ENCODE data around the gene CSTF1. TPM values are rescaled to one million over a fixed set of nuclear protein-coding genes. Genes with fewer than 3 reads are reported as not detected.

The CSTF1 gene
- total RNA-seq, 1 donor = 25.0 TPM

DNA sequence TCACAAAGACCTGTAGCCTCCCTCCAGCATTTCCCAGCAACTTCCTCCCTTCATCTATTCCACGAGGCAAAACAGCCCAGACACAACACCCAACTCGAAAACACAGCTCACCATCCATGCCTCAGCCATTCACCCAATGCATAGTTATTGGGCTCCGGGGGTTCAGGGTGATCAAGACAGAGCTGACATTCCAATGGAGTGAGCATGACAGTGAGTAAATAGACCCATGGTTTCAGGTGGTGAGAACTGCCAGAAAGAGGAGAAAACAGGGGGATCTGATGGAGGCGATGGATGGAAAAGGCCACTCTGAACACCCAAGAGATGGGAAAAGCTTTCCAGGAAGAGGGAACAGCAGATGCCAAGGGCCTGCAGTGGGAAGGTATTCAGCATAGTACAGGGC, 25.5 kb downstream of the CSTF1 start:
- Histone ChIP-seq H3K27me3 (ENCODE audit: insufficient read depth, low read length) (no peaks in the 10 kb centered on the region), H3K4me1 (ENCODE audit: insufficient read depth, low read length) (peaks cover 49% of the 10 kb centered on the region), H4K20me1 (ENCODE audit: insufficient read depth, low read length) (no peaks in the 10 kb centered on the region), H3K9me3 (ENCODE audit: low read depth, low read length) (no peaks in the 10 kb centered on the region), H3K4me3 (ENCODE audit: insufficient read depth, low read length) (no peak overlapping the region), H2AFZ (ENCODE audit: low read length) (peak overlapping the region; percentile 44), H3K79me2 (ENCODE audit: insufficient read depth, low read length) (no peaks in the 10 kb centered on the region), H3K36me3 (ENCODE audit: insufficient read depth, low read length) (no peaks in the 10 kb centered on the region), H3K4me2 (ENCODE audit: insufficient read depth, low read length) (no peak overlapping the region), H3K27ac (ENCODE audit: low read depth, low read length) (peak overlapping the region; percentile 62)
- no peak for DNase-seq (ENCODE audit: insufficient read length, low spot score, missing footprints)
- no peak for TF ChIP-seq CTCF (IDR thresholded peaks at IDR 0.05; ENCODE audit: extremely low read depth, low read depth, low read length)

DNA sequence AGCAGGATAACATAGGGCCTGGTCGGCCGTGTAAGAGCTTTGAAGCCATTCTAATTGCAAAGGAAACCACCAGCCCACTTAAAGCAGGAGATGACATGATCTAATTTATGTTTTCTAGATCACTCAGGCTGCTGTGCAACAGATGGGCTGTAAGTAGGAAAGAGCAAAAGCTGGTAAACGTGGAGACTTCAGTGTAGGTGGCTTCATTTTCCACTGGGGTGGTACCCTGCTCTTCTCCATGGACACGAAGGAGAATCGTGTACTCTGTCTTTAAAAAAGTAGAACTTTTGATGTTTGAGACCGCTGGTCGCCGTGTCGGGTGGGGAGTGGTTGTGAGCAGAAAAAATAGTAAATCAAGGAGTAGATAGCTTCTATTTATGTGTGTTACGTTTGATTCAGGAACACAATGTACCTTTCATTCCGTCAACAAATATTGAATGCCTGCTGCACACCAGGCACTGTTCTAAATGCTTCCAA, 26.0 kb downstream of the CSTF1 start:
- no peak for DNase-seq (ENCODE audit: insufficient read length, low spot score, missing footprints)
- H3K36me3 ChIP-seq (ENCODE audit: insufficient read depth, low read length) = no peaks in the 10 kb centered on the region
- no peaks in the 10 kb centered on the region for H3K9me3 ChIP-seq (ENCODE audit: low read depth, low read length)
- H4K20me1 ChIP-seq (ENCODE audit: insufficient read depth, low read length) = no peaks in the 10 kb centered on the region
- H3K27ac ChIP-seq (ENCODE audit: low read depth, low read length) = peak overlapping the region; percentile 62
- H3K27me3 ChIP-seq (ENCODE audit: insufficient read depth, low read length) = no peaks in the 10 kb centered on the region
- no peaks in the 10 kb centered on the region for H3K79me2 ChIP-seq (ENCODE audit: insufficient read depth, low read length)
- H2AFZ ChIP-seq (ENCODE audit: low read length) = peak overlapping the region; percentile 44
- peaks cover 53% of the 10 kb centered on the region for H3K4me1 ChIP-seq (ENCODE audit: insufficient read depth, low read length)
- no peak for TF ChIP-seq CTCF (IDR thresholded peaks at IDR 0.05; ENCODE audit: extremely low read depth, low read depth, low read length)
- H3K4me3 ChIP-seq (ENCODE audit: insufficient read depth, low read length) = no peak overlapping the region
- no peak overlapping the region for H3K4me2 ChIP-seq (ENCODE audit: insufficient read depth, low read length)

DNA sequence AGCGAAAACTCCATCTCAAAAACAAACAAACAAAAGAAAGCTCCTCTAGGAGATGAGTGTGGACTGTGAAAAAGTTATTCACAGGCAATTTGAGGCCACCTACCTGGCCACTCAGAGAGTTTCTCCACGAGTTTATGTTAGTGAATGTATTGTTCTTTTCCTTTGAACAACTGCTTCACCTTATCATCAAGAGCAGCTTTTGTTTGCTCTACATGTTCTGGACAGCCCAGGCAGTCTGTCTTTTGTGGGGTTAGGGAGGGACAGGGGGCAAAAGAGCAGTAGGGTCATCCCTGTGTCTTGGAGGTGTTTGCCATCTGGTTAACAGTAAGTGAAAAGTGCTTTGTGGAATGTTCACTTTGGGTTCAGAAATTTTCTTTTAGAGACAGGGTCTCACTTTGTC, 27.6 kb downstream of the CSTF1 start:
- TF ChIP-seq CTCF (IDR thresholded peaks at IDR 0.05; ENCODE audit: extremely low read depth, low read depth, low read length) = no peak
- no peaks in the 10 kb centered on the region for H4K20me1 ChIP-seq (ENCODE audit: insufficient read depth, low read length)
- no peak overlapping the region for H3K4me3 ChIP-seq (ENCODE audit: insufficient read depth, low read length)
- no peak for DNase-seq (ENCODE audit: insufficient read length, low spot score, missing footprints)
- no peaks in the 10 kb centered on the region for H3K36me3 ChIP-seq (ENCODE audit: insufficient read depth, low read length)
- no peak overlapping the region for H3K27ac ChIP-seq (ENCODE audit: low read depth, low read length)
- H3K79me2 ChIP-seq (ENCODE audit: insufficient read depth, low read length) = no peaks in the 10 kb centered on the region
- no peak overlapping the region for H2AFZ ChIP-seq (ENCODE audit: low read length)
- H3K4me2 ChIP-seq (ENCODE audit: insufficient read depth, low read length) = no peak overlapping the region
- H3K9me3 ChIP-seq (ENCODE audit: low read depth, low read length) = no peaks in the 10 kb centered on the region
- no peaks in the 10 kb centered on the region for H3K27me3 ChIP-seq (ENCODE audit: insufficient read depth, low read length)
- peaks cover 45% of the 10 kb centered on the region for H3K4me1 ChIP-seq (ENCODE audit: insufficient read depth, low read length)

DNA sequence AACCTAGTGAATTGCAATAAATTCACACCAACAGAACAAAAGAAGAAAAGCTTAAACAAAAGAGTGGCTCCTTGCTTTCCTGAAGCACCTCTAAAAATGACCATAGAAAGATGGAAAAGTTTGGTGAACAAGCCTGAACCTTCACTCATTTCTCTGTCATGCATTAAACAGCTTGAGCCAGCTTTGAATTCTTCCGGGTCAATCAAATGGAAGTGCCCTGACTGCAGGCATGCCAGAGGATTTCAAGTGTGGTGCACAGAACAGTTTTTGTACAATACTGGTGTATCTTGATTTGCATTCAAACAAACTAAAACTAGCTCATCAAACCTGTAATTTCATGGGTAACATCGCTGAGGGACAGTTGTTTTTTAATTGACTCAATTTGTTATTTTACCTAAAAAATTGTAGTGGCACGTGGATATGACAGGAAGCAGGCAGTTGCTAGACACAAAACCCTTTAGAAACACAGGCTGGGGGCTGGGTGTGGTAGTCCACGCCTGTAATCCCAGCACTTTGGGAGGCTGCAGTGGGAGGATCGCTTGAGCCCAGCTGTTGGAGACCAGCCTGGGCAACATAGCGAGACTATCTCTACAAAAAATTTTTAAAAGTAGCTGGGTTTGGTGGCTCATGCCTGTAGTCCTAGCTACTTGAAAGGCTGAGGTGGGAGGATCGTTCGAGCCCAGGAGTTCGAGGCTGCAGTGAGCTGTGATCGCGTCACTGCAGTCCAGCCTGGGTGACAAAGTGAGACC, 28.7 kb downstream of the CSTF1 start:
- Histone ChIP-seq H3K9me3 (ENCODE audit: low read depth, low read length) (no peaks in the 10 kb centered on the region), H2AFZ (ENCODE audit: low read length) (no peak overlapping the region), H3K4me1 (ENCODE audit: insufficient read depth, low read length) (peaks cover 45% of the 10 kb centered on the region), H3K79me2 (ENCODE audit: insufficient read depth, low read length) (no peaks in the 10 kb centered on the region), H3K36me3 (ENCODE audit: insufficient read depth, low read length) (no peaks in the 10 kb centered on the region), H4K20me1 (ENCODE audit: insufficient read depth, low read length) (no peaks in the 10 kb centered on the region), H3K4me2 (ENCODE audit: insufficient read depth, low read length) (no peak overlapping the region), H3K27ac (ENCODE audit: low read depth, low read length) (no peak overlapping the region), H3K27me3 (ENCODE audit: insufficient read depth, low read length) (no peaks in the 10 kb centered on the region), H3K4me3 (ENCODE audit: insufficient read depth, low read length) (no peak overlapping the region)
- no peak for DNase-seq (ENCODE audit: insufficient read length, low spot score, missing footprints)
- TF ChIP-seq CTCF (IDR thresholded peaks at IDR 0.05; ENCODE audit: extremely low read depth, low read depth, low read length) = no peak
